ENCODE measurements around the gene NDUFAF5. TPM values are rescaled to one million over a fixed set of nuclear protein-coding genes. Genes with fewer than 3 reads are reported as not detected.

Gene NDUFAF5, protein sequence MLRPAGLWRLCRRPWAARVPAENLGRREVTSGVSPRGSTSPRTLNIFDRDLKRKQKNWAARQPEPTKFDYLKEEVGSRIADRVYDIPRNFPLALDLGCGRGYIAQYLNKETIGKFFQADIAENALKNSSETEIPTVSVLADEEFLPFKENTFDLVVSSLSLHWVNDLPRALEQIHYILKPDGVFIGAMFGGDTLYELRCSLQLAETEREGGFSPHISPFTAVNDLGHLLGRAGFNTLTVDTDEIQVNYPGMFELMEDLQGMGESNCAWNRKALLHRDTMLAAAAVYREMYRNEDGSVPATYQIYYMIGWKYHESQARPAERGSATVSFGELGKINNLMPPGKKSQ
- total RNA-seq (2022; extraction: Qiagen RNA extraction) = 27.8 to 40.1 TPM (median 33.6 TPM) in 5 replicates

DNA sequence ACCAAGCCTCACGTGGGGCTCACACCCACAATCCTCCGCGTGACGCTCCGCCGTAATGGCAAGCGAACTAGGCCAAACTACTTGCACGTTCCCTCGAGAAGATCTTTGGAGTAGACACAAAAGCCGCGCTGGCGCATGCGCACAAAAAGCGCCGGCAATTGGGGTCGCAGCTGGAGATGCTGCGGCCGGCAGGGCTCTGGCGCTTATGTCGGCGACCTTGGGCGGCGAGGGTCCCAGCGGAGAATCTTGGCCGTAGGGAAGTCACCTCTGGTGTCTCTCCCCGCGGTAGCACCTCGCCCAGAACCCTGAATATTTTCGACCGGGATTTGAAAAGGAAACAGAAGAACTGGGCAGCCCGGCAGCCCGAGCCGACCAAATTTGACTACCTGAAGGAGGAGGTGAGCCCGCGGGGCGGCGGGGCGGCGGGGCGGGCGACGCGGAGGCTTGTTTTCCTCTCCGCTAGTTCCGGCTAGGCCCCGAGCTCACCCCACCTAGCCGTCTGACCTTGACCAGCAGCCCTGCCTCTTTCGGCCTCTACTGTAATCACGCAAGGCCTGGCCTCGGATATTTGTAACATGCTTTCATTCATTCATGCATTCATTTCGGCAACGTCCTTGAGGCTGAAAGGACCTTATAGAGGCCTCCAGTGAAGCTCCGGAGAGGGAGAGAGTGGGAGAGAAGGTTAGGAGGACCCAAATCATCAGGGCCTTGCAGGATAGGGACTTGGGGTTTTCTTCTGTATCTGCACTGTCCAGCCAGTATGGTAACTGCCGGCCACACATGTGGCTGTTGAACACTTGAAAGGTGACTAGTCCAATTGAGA, at the start of gene NDUFAF5, which contains the start of gene ESF1:
NDUFAF5 (plus strand) TSS at position 136 of the 823 bp plus-strand sequence; CDS start at position 177, 41 bp downstream.
ESF1 (minus strand) TSS at position 27 of the 823 bp plus-strand sequence. CDS start 1,779 bp downstream, outside the sequence.

Other genes starting within 250 kb of the NDUFAF5 start
- gene TASP1, start 146.1 kb upstream of the NDUFAF5 start, total RNA-seq (2022; extraction: Qiagen RNA extraction) = 8.9 to 12.2 TPM (median 9.8 TPM) in 5 replicates
- gene ESF1, start 109 bp upstream of the NDUFAF5 start, total RNA-seq (2022; extraction: Qiagen RNA extraction) = 18.6 to 33.6 TPM (median 20.7 TPM) in 5 replicates
- gene SEL1L2, start 205.6 kb downstream of the NDUFAF5 start, total RNA-seq (2022; extraction: Qiagen RNA extraction) = not detected in 5 replicates
- gene MACROD2, start 210.5 kb downstream of the NDUFAF5 start, total RNA-seq (2022; extraction: Qiagen RNA extraction) = 0.41 to 0.67 TPM (median 0.50 TPM) in 5 replicates

All from A549 treated with Hydrocortisone at 1 μM for 4 hours (cell line).